ENCODE data around the gene SH3RF1.

DNA sequence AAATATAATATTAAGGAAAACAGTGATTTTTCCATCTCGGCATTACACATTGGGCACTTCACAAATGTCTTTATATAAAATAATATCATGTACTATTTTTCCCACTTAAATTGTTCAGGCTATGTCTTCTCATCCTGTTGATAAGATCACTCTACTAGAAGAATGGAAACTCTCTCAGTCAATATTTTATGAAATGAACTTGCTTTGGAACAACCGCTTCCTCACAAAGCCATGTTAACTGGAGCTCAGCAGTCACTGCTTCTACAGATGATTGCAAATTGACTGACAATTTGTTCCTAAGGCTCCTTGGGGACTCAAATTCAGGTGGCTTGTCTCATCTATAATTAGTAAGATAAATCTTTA lies 133.2 kb downstream of the SH3RF1 start:
- TF ChIP-seq, protein P1, sequence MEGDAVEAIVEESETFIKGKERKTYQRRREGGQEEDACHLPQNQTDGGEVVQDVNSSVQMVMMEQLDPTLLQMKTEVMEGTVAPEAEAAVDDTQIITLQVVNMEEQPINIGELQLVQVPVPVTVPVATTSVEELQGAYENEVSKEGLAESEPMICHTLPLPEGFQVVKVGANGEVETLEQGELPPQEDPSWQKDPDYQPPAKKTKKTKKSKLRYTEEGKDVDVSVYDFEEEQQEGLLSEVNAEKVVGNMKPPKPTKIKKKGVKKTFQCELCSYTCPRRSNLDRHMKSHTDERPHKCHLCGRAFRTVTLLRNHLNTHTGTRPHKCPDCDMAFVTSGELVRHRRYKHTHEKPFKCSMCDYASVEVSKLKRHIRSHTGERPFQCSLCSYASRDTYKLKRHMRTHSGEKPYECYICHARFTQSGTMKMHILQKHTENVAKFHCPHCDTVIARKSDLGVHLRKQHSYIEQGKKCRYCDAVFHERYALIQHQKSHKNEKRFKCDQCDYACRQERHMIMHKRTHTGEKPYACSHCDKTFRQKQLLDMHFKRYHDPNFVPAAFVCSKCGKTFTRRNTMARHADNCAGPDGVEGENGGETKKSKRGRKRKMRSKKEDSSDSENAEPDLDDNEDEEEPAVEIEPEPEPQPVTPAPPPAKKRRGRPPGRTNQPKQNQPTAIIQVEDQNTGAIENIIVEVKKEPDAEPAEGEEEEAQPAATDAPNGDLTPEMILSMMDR (IDR thresholded peaks at IDR 0.05) = no peak
- TF ChIP-seq POLR2AphosphoS5 (IDR thresholded peaks at IDR 0.05; ENCODE audit: low read depth, low read length) = no peak
- TF ChIP-seq TCF7L2 (IDR thresholded peaks at IDR 0.05; ENCODE audit: low read depth, low read length) = no peak
